B cell (primary cell): Measurements from ENCODE around the gene ZBTB44. TPM values are rescaled to one million over a fixed set of nuclear protein-coding genes. Genes with fewer than 3 reads are reported as not detected.

ENCODE experiments used
- ATAC-seq: fragments of 200-7000 bp; cut with Tn5 transposase; one replicate; pipeline ENCODE4 v1.10.0; 2021; ENCODE audit warnings: low read depth, mild to moderate bottlenecking, moderate number of reproducible peaks, moderate library complexity
- CTCF ChIA-PET: fragments of 350-600 bp; sonication (Branson Sonifier 250); formaldehyde crosslinking; loops from one replicate; lab custom pipeline; 2021; ENCODE audit warnings: antibody characterized with exemption, inconsistent platforms; lab: Charles Lee
- POLR2A ChIA-PET: fragments of 350-600 bp; sonication (Branson Sonifier 250); formaldehyde crosslinking; loops from one replicate; lab custom pipeline; 2021; ENCODE audit warnings: antibody characterized with exemption; lab: Charles Lee
- DNase-seq: peaks from one replicate; pipeline ENCODE4 v3.0.0; 2013
- H2AFZ ChIP-seq: 2 replicates; pipeline ENCODE4 v1.6.1; 2012; ENCODE audit warnings: mild to moderate bottlenecking, low read depth, low read length; ENCODE audit not compliant: insufficient read depth, poor library complexity, severe bottlenecking
- H3K27ac ChIP-seq, 2 donors: 1 replicate in 1 of 2; 2 replicates in 1 of 2; pipeline ENCODE4 v1.5.1; 2012 to 2013; ENCODE audit warnings: low read length in 2 of 2, mild to moderate bottlenecking in 2 of 2, moderate library complexity in 1 of 2
- H3K27me3 ChIP-seq, 4 experiments: fragments of 200-600 bp in 1 of 4; sonication (generic) in 1 of 4; replicated peaks in 1 of 4; 1 replicate in 2 of 4; 2 replicates in 2 of 4; pipeline versions ENCODE4 v1.6.1 to v1.7.0; 2013 to 2016; ENCODE audit warnings: low read length in 3 of 4, mild to moderate bottlenecking in 2 of 4, mixed read lengths in 1 of 4, moderate library complexity in 1 of 4; ENCODE audit not compliant: insufficient read depth in 4 of 4, control insufficient read depth in 3 of 4; ENCODE audit errors: control extremely low read depth in 1 of 4
- H3K36me3 ChIP-seq, 2 experiments: replicated peaks in 1 of 2; 1 replicate in 1 of 2; 2 replicates in 1 of 2; pipeline versions ENCODE4 v1.6.1 to v1.7.1; 2013; ENCODE audit warnings: low read length in 1 of 2; ENCODE audit not compliant: insufficient read depth in 2 of 2, control insufficient read depth in 1 of 2; ENCODE audit errors: control extremely low read depth in 1 of 2, extremely low read depth in 1 of 2
- H3K4me1 ChIP-seq, 2 donors: fragments of 200-600 bp in 1 of 2; sonication (generic) in 1 of 2; 1 replicate in 1 of 2; 2 replicates in 1 of 2; pipeline versions ENCODE4 v1.5.1 to v1.6.1; 2013 to 2017; ENCODE audit warnings: low read length in 2 of 2; ENCODE audit not compliant: control insufficient read depth in 2 of 2, insufficient read depth in 2 of 2
- H3K4me2 ChIP-seq: replicated peaks from 2 replicates; pipeline ENCODE3; 2012; ENCODE audit warnings: mild to moderate bottlenecking, low read depth, low read length; ENCODE audit not compliant: poor library complexity, severe bottlenecking
- H3K4me3 ChIP-seq, 5 experiments: fragments of 200-600 bp in 1 of 5; sonication (generic) in 1 of 5; 1 replicate in 3 of 5; 2 replicates in 2 of 5; pipeline versions ENCODE4 v1.5.1 to v1.7.0; 2011 to 2016; ENCODE audit warnings: low read length in 4 of 5, mild to moderate bottlenecking in 4 of 5, low read depth in 2 of 5, control low read depth in 1 of 5, moderate library complexity in 1 of 5; ENCODE audit not compliant: insufficient read depth in 1 of 5; ENCODE audit errors: control extremely low read depth in 1 of 5, extremely low read depth in 1 of 5
- H3K79me2 ChIP-seq: fragments of 200-600 bp; sonication (generic); one replicate; pipeline ENCODE4 v1.6.0; 2016; ENCODE audit warnings: low read length; ENCODE audit not compliant: control insufficient read depth, insufficient read depth
- H3K9ac ChIP-seq: fragments of 200-600 bp; sonication (generic); 2 replicates; pipeline ENCODE4 v1.6.1; 2017; ENCODE audit warnings: mild to moderate bottlenecking, low read length, moderate library complexity
- H3K9me3 ChIP-seq, 3 donors: one replicate each; pipeline versions ENCODE4 v1.6.1 to v1.7.1; 2013; ENCODE audit warnings: low read length in 2 of 3; ENCODE audit not compliant: control insufficient read depth in 2 of 3, insufficient read depth in 1 of 3; ENCODE audit errors: control extremely low read depth in 1 of 3
- H4K20me1 ChIP-seq: 2 replicates; pipeline ENCODE4 v1.6.0; 2012; ENCODE audit warnings: mild to moderate bottlenecking, low read length; ENCODE audit not compliant: insufficient read depth, control insufficient read depth, poor library complexity, severe bottlenecking
- H3K27ac Mint-ChIP-seq: one replicate; pipeline ENCODE4 v1.8.0; 2021; ENCODE audit warnings: mixed read lengths
- H3K27me3 Mint-ChIP-seq: one replicate; pipeline ENCODE4 v1.8.0; 2021; ENCODE audit warnings: mixed read lengths
- H3K4me1 Mint-ChIP-seq: one replicate; pipeline ENCODE4 v1.8.0; 2021; ENCODE audit warnings: mixed read lengths
- H3K4me3 Mint-ChIP-seq: one replicate; pipeline ENCODE4 v1.8.0; 2021; ENCODE audit warnings: mixed read lengths
- H3K9me3 Mint-ChIP-seq: one replicate; pipeline ENCODE4 v1.8.0; 2022; ENCODE audit warnings: mixed read lengths; ENCODE audit not compliant: insufficient read depth
- EZH2 ChIP-seq: IDR thresholded peaks from 2 replicates; pipeline ENCODE4 v1.6.1; 2012; ENCODE audit warnings: borderline replicate concordance, low read depth, mild to moderate bottlenecking, moderate library complexity, low read length; ENCODE audit not compliant: insufficient read depth, poor library complexity, severe bottlenecking
- WGBS: methylation state at CpG from one replicate; pipeline ENCODE4 v1.1.5; 2013; ENCODE audit warnings: missing lambda C conversion rate; ENCODE audit not compliant: insufficient coverage; 5-methylcytosine and 5-hydroxymethylcytosine counted together
- intact Hi-C: fragments of 100-400 bp; cut with micrococcal nuclease; formaldehyde crosslinking; loops from one replicate; pipeline ENCODE4 v1.10.0; 2022
- polyA plus RNA-seq: library from polyadenylated mRNA; depleted of rRNA; stranded (reverse); fragments of >200 nt; gene quantifications from 2 replicates; pipeline ENCODE4 v1.2.3, GENCODE V29; 2012
- total RNA-seq, 2 donors: library from RNA; stranded (reverse); fragments of 120-200 nt in 1 of 2; gene quantifications; 1 replicate in 1 of 2; 2 replicates in 1 of 2; pipeline versions ENCODE4 v1.2.3 to v1.2.4, GENCODE V29; 2013 to 2022
- TF ChIP-seq, protein P1 (sequence below): fragments of 200-600 bp; IDR thresholded peaks from one replicate; pipeline ENCODE4 v1.8.0; 2022; ENCODE audit warnings: antibody characterized with exemption, mild to moderate bottlenecking

Gene ZBTB44
- total and polyA plus RNA-seq, 2 donors (not counting 1 experiment from before 2014, with no cell fraction given), result 23.3 to 89.4 TPM

DNA sequence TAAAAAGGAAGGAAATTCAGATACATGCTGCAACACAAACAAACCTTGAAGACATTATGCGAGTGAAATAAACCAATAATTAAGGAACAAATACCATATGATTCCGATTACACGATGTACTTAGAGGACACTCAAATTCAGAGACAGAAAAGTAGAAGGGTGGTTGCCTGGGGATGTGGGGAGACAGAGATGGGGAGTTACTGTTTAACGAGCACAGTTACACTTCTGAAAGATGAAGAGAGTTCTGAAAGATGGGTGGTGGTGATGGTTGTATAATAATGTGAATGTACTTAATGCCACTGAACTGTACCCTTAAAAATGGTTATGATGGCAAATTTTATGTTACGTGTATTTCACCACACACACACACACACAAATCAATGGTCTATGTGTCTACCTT is 14.7 kb downstream of the ZBTB44 start:
- peaks cover 43% of the 10 kb centered on the region for H4K20me1 ChIP-seq
- WGBS, result 89% methylated on average over 3 of the region's 5 CpGs
- H3K4me3 ChIP-seq, result no peak overlapping the region
- H3K9ac ChIP-seq, result no peak overlapping the region
- DNase-seq, result no peak
- Mint-ChIP-seq H3K27ac (no peak overlapping the region), H3K9me3 (peaks cover under 1% of the 10 kb centered on the region), H3K4me1 (peaks cover 46% of the 10 kb centered on the region), H3K4me3 (peak overlapping the region; percentile 4), H3K27me3 (no peaks in the 10 kb centered on the region)
- H2AFZ ChIP-seq, result no peak overlapping the region
- H3K9me3 ChIP-seq, result no peaks in the 10 kb centered on the region
- no peak overlapping the region for H3K4me2 ChIP-seq
- POLR2A ChIA-PET, result no interaction called here
- H3K4me1 ChIP-seq, result peaks cover 10 to 20% of the 10 kb centered on the region in 2 donors
- peaks cover 96% of the 10 kb centered on the region for H3K79me2 ChIP-seq
- no peak for ATAC-seq
- H3K27ac ChIP-seq, result no peak overlapping the region
- H3K36me3 ChIP-seq, result peaks cover 0 to 2% of the 10 kb centered on the region in 2 experiments
- no peak for TF ChIP-seq EZH2
- TF ChIP-seq, protein P1, sequence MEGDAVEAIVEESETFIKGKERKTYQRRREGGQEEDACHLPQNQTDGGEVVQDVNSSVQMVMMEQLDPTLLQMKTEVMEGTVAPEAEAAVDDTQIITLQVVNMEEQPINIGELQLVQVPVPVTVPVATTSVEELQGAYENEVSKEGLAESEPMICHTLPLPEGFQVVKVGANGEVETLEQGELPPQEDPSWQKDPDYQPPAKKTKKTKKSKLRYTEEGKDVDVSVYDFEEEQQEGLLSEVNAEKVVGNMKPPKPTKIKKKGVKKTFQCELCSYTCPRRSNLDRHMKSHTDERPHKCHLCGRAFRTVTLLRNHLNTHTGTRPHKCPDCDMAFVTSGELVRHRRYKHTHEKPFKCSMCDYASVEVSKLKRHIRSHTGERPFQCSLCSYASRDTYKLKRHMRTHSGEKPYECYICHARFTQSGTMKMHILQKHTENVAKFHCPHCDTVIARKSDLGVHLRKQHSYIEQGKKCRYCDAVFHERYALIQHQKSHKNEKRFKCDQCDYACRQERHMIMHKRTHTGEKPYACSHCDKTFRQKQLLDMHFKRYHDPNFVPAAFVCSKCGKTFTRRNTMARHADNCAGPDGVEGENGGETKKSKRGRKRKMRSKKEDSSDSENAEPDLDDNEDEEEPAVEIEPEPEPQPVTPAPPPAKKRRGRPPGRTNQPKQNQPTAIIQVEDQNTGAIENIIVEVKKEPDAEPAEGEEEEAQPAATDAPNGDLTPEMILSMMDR, result no peak
- intact Hi-C loops, result loop anchor here (5.0 kb wide), 1 partner anchor 73 kb away; no protein-coding TSS in a partner anchor
- H3K27me3 ChIP-seq, result no peaks in the 10 kb centered on the region
- CTCF ChIA-PET, result no interaction called here

DNA sequence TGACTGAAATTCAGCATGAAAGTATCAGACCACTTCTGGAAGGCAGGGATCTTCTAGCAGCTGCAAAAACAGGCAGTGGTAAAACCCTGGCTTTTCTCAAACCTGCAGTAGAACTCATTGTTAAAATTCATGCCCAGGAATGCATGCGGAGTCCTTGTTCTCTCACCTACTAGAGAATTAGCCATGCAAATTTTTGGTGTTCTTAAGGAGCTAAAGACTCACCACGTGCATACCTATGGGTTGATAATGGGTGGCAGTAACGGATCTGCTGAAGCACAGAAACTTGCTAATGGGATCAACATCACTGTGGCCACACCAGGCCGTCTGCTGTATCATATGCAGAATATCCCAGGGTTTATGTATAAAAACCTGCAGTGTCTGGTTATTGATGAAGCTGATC is 19.1 kb downstream of the ZBTB44 start:
- Histone ChIP-seq H3K9me3 (no peaks in the 10 kb centered on the region), H3K27ac (no peak overlapping the region), H3K27me3 (no peaks in the 10 kb centered on the region), H4K20me1 (peaks cover 42% of the 10 kb centered on the region), H2AFZ (no peak overlapping the region), H3K79me2 (peaks cover 90% of the 10 kb centered on the region), H3K36me3 (peaks cover 0 to 2% of the 10 kb centered on the region in 2 experiments), H3K4me3 (no peak overlapping the region), H3K9ac (no peak overlapping the region), H3K4me1 (peaks cover 4 to 10% of the 10 kb centered on the region in 2 donors), H3K4me2 (no peak overlapping the region)
- Mint-ChIP-seq H3K27ac (no peak overlapping the region), H3K4me3 (no peak overlapping the region), H3K27me3 (no peaks in the 10 kb centered on the region), H3K9me3 (no peaks in the 10 kb centered on the region), H3K4me1 (peaks cover 26% of the 10 kb centered on the region)
- TF ChIP-seq, protein P1, result no peak
- TF ChIP-seq EZH2, result no peak
- ChIA-PET POLR2A (no interaction called here), CTCF (no interaction called here)
- DNase-seq (no peak), ATAC-seq (no peak)
- intact Hi-C loops, result loop anchor here (5.0 kb wide), 1 partner anchor 68 kb away; no protein-coding TSS in a partner anchor
- WGBS, result 89% methylated on average over 3 of the region's 4 CpGs
